GM18519 (cell line): ENCODE data around the gene UBXN6.

Experiments used
- ATAC-seq: cut with Tn5 transposase; IDR thresholded peaks from one replicate; pipeline ENCODE4 v1.9.1; 2021; ENCODE audit warnings: mild to moderate bottlenecking, moderate library complexity; ENCODE audit not compliant: unreplicated experiment, low FRiP score

Gene UBXN6

DNA sequence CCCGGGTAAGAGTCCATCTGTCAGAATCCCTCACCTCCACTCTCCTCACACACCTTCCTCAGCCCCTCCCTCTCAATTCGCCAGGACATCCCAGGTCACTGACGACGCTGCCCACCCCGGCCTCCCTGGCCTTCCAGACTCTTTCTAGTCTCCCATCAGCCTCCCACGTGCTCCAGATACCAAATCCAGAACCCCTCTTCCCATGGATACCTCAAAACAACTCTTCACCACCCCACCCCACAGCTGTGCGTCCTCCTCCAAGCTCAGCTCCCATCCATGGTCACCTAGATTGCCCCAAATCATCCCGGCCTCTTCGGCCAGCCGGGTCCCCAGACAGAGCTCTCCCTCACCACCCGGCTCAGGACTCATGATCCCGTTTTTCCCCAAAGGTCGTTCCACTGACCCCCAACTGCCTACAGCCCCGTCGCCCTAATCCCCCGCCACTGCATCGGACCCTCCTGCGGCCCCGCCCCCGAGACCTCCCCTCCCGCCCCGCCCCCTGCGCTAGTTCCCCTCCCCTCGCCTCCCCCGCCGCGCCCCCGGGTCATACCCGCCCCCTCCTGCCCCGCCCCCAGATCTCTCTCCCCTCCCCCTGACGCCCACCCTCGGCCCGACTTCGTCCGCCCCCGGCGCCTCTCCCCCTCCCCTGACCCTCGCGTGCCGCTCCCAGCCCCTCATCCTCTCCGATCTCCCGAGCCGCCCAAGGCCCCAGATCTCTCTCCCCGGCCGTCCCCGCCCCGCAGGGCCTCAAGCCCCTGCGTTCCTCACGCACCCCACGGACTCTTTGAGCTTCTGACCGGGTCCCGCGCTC, 546 bp downstream of the UBXN6 start:
- ATAC-seq, result no peak

DNA sequence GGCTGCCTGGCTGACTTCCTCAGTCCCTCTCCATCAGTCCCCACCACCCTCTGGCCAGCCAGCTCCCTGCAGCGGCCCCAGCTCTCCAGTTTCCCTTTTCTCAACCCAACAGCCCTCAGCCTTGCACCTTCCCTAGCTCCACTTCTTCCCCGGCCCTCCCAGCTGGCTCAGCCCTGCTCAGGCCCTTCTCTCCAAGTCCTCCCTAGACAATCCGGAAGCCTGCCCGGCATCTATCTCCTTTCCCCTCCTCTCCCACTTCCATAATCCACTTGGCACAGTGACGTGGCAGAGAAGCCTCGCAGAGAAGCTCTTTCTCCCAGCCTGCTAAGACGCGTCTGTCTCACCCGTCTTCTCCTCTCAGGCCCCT, 1.1 kb downstream of the UBXN6 start:
- ATAC-seq, result no peak

DNA sequence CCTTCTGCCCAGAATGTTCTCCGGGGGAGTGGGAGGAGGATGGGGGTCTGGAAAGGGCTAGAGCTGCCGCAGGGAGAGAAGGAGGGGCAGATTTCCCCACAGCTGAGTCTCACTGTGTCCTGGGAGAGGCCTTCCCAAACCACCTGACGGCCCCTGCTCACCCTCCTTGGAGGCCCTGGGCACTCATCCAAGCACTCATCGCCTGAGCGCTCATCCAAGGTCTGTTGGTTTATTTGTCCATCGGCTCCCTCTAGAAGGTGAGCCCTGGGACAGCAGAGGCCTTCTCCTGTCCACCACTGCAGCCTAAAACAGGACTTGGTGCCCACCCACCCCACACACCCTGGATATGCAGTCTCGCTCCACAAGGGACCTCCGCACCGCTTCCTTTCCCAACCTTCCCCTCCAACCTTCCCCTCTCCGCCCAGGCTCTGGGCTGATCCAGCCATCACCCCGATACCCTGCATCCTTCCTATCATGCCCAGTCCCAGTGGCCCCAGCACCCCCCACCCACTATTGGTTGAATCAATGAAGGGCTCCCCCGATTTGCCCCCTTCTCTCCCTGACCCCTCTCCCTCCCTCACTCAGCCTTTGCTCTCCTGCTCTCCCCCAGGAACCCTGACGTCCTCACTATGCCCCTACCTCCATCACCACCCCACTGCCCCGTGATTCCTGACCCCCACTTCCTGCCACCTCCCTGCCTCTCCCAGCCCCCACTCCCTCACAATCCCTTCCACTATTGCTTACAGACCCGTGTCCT, 1.7 kb downstream of the UBXN6 start:
- ATAC-seq, result no peak

DNA sequence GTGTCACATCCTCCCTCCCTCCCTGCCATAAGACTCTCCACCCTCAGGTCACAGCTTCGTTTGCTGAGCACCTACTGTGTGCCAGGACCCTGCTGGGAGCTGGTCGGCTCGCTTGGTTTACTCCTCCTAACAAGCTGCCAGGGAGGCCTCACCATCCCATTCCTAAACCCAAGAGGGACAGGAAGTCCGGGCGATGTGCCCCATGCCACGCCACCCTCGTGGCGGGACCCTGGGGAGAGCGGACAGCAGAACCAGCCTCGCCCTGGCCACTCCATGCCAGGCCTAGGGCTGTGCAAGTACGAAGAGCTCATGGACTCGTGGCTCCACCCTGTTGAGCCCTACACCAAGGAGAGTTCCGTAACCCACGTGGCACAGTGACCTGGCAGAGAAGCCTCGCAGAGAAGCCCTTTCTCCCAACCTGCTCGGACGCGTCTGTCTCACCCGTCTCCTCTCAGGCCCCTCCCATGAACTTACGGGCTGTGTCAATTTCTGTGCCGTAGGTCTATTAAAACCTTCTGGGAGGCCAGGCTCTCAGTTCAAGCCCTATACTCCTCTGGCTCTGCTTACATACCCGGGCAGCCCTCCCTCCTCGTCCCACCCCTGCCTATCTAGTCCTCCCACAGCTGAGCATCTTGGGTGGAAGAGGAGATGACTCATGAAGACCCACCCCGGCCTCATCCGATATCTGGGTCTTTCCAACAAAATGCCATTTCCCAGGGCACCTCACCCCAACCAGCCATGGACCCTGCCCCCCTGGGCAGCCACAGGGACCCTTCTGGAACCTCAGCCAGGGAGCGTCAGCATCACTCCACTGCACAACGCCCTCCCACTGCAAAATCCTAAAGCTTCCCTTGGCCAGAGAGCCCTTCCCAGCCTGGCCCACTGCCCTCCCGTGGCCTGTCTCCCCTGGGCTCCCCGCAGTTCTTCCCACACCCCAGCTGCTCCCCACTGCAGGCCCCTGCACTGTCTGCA, 2.6 kb downstream of the UBXN6 start:
- ATAC-seq, result no peak

DNA sequence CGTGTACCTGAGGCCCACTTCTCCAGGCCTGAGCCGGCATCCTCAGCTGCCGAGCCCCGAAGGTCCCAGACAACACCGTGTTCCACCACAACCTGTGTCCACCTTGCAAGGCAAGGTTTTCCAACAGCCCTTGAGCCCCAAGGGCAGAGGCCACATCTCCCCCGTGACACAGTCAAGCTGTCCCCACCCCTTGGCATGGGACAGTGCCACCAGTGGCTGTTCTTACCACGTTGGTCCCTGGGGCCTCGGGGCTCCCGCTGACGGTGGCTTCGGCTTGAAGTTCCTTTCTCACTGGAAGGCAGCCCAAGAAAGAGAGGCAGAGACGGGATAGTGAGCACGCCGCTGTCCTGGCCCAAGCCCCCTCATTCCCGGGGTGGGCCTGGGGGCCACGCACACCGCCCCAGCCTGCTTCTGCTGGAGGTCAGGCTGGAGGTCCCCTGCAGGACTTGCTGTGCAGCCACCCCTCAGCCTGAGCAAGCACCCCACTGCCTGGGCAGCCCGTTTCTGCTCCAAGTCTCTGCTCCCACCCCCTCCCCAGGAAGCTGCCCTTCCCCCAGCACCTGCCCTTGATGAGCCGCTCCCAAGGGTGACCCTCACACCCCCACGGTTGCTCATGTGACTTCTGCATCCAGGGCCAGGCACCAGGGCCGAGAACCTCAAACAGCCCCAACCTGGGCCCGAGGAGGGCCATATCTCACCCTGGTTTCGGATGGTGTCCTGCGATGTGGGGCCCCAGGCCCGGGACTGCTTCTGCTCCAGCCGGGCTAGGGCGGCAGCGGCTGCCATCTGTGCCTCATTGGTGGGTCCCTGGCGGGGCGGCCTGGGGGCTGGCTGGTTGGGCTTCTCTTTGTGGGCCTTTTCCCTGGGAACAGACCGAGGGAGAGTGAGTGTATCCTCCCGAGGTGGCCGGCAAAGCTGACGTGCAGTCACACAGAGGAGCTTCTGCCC, 4.1 kb downstream of the UBXN6 start:
- ATAC-seq, result no peak

DNA sequence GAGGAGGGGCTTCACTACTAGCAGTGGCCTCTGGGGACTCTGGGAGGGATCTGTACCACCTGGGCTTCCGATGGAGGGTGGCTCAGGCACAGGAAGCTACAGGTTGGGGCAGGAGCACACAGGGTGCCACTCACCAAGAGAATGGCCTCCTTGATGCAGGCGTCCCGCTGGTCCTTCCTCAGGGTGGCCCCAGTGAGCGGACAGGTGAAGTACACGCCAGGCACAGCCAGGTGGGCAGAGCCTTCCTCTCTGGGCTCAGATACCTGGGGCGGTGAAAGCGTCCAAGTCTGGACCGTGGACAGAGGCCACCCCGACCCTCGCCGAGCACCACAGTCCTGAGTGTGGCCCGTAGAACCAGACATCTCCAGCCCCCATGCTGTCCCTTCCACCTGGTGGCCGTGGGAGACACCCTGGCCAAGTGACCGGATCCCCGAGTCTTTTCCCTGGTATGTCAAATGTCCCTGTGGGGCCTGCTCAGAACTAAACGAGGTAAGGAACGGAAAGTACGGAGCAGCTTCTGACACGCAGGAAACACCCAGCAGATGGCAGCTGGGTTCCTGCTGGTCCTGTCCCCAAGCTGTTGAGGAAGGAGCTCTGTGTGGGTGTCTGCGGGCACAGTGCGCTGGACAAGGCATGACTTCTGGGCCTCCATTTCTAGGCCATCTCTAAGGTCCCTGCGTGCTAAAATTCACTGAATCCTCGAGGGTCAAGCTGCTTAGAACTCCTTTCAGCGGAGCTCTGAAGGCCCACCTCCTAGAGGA, 5.2 kb downstream of the UBXN6 start:
- no peak for ATAC-seq

DNA sequence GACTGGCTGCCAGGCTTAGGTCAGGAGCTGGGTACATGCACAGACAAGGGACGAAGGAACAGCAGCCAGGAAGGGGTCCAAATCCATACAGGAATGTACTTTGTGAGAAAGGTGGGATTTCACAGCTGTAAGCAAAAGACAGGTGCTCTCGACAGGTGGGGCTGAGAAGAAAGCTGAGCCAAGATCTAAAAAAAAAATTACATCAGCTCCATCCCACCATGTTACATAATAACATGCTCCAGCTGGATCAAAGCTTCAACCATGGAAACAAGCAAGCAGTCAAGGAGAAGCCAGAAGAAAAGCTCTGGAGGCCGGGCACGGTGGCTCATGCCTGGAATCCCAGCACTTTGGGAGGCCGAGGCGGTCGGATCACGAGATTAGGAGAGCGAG, 8.0 kb downstream of the UBXN6 start:
- ATAC-seq, result no peak

DNA sequence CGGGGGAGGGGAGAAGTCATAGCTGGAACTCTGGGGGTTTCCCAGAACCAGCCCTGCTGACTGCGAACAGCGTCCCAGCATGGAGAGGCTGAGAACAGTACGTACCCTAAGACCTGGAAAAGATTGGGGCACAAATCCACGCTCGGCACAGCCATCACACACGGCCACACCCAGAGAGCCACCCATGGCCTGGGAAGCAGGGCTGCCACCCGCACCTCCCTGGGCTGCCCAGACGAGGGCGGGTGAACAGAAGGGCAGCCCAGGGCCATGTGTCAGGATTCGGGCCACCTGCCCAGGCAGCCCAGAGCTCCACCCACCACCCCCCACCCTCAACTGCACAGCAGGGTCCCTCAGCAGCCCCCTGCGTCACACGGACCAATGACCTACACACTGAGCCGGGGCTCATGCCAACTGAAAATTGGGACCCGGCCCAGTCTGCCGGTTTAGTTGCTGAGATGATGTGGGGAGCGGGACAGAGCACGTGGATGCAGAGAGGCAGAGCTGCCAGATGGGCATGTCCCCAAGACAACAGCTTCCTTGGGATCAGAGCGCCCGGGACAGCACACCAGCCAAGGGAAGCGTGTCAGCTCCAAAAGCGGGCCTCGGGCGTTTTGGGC, 8.5 kb downstream of the UBXN6 start:
- no peak for ATAC-seq

DNA sequence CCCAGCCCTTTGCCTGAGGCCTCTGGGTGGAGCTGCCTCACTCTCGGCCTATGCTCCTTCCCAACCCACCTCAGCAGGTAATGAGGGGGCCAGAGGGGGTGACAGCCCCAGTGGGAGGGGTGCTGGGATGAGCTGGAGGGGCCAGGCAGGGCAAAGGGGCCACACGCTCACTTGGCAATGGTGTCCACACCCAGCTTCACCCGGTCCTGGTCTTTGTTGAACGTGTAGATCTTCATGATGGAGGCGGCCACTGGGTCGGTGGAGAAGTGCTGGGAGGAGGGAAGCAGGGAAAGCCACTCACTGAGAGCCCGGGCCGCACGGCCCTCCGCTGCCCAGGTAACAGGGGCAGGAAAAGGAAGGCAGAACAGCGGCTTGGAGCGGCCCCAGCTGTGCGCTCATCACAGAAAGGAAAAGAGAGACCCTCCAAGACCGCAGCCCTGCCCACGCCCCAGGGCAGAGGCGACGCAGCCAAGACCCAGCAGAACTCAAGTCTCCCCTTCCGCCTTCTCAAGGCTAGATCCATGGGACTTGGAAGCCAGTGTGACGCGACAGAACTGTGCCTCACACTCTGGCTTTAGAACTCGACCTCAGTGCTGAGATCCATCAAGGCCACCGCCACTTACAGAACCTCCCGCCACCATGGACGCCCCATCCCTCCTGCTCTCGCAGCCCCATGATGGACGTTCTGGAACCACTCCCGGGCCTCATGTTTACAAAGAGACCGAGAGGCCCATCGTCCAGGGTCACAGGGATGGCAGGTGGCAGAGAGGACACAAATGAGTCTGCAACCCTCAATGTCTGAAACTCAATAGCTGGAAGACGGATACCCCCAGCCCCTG, 9.2 kb downstream of the UBXN6 start:
- no peak for ATAC-seq

DNA sequence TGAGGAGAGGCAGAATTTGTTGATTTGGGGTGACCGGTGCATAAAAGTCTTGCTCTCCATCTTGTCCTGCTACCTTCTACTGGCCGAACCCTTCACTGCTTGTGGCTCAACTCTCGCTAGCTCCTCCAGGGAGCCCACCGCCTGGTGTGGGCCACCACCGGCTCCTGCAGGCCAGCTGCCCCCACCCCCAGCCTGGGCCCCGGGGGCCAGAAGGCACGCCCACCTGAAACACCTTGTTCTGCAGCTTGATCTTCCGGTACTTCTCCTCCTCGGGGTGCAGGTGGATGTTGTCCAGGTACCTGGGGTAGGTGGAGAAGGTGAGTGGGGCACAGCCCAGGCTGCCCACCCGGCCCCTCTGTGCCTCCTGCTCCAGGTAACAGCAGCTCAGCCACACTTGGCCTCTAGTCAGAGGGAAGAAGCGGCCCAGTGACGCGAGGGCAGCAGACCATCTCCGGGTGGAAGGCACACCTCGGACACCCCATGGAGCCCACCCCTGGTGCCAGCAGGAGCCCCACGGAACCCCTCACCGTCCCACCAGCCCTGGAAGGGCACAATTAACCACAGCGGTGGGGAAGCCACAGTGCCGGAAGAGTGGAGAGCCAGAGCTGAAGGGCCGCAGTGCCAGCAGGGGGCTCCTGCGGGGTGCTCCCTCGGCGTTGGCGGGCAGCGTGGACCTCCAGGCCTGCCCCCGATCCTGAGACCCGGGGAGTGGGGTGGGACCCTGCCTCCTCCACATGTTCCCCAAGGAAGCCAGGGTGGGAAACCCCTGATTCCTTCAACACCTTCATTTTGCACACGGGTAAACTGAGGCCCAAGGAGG, 10.1 kb downstream of the UBXN6 start:
- ATAC-seq, result no peak

DNA sequence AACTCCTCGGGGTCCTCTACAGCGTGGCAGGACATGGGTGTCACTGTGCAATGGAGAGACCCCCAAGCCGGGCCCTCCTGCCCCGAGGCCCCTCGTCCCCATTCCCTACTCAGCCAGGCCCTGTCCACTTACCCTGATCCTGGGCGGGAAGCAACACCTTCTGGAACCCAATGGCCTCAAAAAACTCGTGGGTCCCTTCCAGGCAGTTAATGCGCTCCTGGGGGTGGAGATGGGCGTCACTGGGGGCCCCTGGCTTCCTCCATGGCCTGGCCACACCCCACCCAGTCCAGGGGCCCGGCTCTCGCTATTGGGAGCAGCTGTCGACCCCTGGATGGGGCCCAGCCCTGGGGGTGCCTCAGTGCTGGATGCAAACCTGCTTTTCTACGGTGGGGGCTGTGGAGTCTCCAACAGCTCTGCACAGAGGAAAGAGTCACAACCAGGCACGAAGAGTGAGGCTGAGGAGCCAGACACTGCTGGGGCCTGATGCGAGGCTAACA, 10.8 kb downstream of the UBXN6 start:
- ATAC-seq, result no peak

DNA sequence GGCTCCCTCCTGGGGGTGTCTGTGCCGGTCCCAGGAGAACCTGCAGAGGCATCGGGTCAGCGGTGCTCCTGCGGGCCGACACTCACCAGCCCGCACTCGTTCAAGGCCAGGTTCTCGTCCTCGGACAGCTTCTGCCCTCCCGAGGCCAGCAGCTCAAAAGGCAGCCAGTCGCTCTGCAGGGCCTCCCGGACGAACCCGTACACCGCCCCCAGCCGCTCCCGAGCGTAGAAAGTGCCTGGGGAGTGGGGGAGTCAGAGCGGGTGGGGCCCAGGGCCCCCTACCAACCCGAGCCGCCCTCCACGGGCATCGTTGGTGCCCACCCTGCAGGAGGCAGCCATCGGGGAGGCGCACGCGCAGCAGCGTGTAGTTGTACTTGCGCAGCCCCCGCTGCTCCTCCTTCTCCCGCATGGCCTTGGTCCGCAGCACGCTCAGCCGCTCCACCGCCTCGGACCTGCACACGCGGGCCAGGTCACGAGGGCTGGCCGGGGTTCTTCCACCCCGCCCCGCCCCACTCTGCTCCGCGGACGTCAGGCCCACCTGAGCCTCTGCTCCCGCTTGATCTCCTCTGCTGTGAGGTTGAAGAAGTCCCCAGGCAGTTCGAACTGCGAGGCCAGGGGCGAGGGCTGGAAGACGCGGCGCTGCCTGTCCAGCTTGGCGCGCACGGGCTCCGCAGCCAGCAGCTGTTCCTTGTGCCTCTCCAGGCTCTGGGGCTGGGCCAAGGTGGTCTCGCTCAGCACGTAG, 11.5 kb downstream of the UBXN6 start:
- no peak for ATAC-seq

DNA sequence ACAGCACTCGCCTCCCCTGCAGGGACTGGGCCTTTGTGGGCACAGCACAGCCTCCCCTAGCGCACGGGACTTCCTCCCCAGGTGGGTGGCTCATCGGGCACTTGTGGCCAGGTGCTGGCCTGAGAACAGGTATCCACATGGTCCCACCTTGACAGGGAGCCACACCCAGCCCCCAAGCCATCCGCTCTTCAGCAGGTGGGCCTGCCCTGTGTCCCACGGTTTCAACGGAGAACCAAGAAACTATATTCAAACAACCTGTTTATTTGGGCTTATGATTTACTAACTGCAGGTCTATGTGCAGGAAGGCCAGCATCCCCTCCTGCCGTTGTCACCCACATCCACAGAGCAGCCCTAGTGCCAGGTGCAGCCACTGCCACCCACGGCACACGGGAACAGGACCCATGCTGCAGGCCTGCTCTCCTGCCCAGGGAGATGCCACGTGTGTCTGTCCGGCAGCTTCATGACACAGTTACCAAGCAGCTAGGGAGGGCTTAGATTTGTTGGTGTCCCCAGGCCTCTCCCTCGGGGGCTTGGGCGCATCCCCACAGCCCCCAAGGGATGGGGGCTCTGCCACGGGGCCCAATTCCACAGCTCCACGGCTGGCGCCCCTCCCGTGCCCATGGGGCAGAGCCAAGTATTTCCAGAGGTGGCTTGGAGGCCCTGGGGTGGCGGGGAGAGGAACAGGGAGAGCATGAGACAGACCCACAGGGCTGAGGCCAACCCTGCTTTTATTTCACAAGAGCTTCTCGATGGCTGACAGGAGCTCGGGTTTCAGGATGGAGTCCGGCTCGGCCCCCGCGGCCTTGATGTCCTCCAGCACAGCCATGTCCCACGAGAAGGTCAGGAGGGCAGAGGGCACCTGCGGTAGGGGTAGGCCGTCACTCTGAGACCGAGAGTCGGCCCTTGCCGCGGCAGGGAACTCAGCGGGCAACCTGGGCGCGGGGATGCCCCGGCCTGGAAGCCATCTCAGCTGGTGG, 12.5 kb downstream of the UBXN6 start:
- ATAC-seq, result no peak

DNA sequence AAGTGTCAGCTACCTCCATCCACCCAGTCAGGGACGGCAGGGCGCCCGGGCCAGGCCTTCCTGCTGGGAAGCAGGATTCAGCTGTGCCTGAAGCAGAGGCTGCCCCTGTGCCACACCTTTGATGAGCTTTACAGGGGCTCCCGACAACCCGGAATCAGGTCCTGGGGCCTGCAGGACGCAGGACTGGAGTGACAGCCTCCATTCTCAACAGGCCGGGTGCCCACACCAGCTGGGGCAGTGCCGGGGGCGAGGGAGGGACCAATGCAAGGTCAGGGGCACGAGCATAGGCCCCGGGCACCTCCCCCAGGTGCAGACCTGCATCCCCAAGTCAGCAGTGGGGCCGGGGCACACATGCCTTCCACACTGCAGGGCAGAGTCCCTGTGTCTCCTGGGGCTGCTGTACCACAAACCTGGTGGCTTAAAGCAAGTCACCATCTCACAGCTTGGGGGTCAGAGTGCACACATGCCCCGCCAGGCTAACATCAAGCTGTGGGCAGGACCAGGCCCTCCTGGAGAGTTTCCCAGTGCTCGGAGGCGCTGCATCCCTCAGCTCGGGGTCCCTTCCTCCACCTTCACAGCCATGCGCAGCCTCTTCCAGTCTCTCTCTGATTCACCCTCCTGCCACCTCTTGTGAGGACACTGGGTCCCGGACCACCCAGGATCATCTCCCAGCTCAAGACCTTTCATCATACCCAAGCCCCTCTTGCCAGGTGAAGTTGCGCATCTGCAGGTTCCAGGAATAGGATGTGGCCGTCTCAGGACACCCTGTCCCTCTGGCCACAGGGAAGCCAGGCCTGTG, 13.4 kb downstream of the UBXN6 start:
- no peak for ATAC-seq
